ENCODE measurements around the gene PLEKHA7. TPM values are rescaled to one million over a fixed set of nuclear protein-coding genes. Genes with fewer than 3 reads are reported as not detected.

PLEKHA7 gene
- total RNA-seq, 1 experiment from 2014 or later = 13.0 TPM

- CTCF ChIA-PET = interaction anchor here (0.6 kb wide), 1 partner anchor 72 kb away, joined by 4 read pairs; no protein-coding TSS in a partner anchor
- Mint-ChIP-seq H3K4me1 (no peaks in the 10 kb centered on the region), H3K27ac (no peak overlapping the region), H3K36me3 (no peaks in the 10 kb centered on the region), H3K4me3 (no peak overlapping the region), H3K9me3 (peaks cover 3% of the 10 kb centered on the region; the same call in 1 of the 2 replicates), H3K27me3 (ENCODE audit: low read depth) (no peaks in the 10 kb centered on the region)
- ATAC-seq (no peak), DNase-seq (ENCODE audit: low spot score) (no peak)
- TF ChIP-seq E2F4 (CRISPR knock-in tag; IDR thresholded peaks at IDR 0.05; ENCODE audit: borderline replicate concordance, low read depth) (no peak), ZNF671 (CRISPR knock-in tag; IDR thresholded peaks at IDR 0.05) (no peak), ESRRA (CRISPR knock-in tag; IDR thresholded peaks at IDR 0.05; ENCODE audit: borderline replicate concordance) (no peak), USF1 (CRISPR knock-in tag; IDR thresholded peaks at IDR 0.05) (no peak), CDX4 (CRISPR knock-in tag; IDR thresholded peaks at IDR 0.05; ENCODE audit: borderline replicate concordance) (no peak), ZNF263 (CRISPR knock-in tag; IDR thresholded peaks at IDR 0.05; ENCODE audit: low read depth) (no peak), SMAD3 (CRISPR knock-in tag; IDR thresholded peaks at IDR 0.05; ENCODE audit: borderline replicate concordance) (no peak), TEAD4 (CRISPR knock-in tag; IDR thresholded peaks at IDR 0.05) (no peak), TCF7 (CRISPR knock-in tag; IDR thresholded peaks at IDR 0.05; ENCODE audit: low read depth) (no peak), TP53 (CRISPR knock-in tag; IDR thresholded peaks at IDR 0.05) (no peak), ZBTB43 (CRISPR knock-in tag; IDR thresholded peaks at IDR 0.05) (no peak), RELA (CRISPR knock-in tag; IDR thresholded peaks at IDR 0.05; ENCODE audit: borderline replicate concordance) (no peak), MXD4 (CRISPR knock-in tag; IDR thresholded peaks at IDR 0.05; ENCODE audit: borderline replicate concordance) (no peak), ZBTB21 (CRISPR knock-in tag; IDR thresholded peaks at IDR 0.05; ENCODE audit: borderline replicate concordance) (no peak), PRDM15 (CRISPR knock-in tag; IDR thresholded peaks at IDR 0.05) (no peak), ZNF423 (CRISPR knock-in tag; IDR thresholded peaks at IDR 0.05) (no peak), NFYB (CRISPR knock-in tag; conservative IDR thresholded peaks at IDR 0.05; ENCODE audit: low read depth) (no peak)
- POLR2A ChIA-PET = interaction anchor here (0.7 kb wide), 1 partner anchor 37 kb away, joined by 4 read pairs; no protein-coding TSS in a partner anchor
Measured at GRCh38 chr11:17008099-17008498, 6.1 kb downstream of the PLEKHA7 start.

GRCh38 chr11:17005646-17006045 is 8.6 kb downstream of the PLEKHA7 start:
- Mint-ChIP-seq H3K27me3 (ENCODE audit: low read depth) (no peaks in the 10 kb centered on the region), H3K4me1 (no peaks in the 10 kb centered on the region)

More at GRCh38 chr11:17005646-17006045, 8.6 kb downstream of the PLEKHA7 start:
- Mint-ChIP-seq H3K36me3 (no peaks in the 10 kb centered on the region), H3K4me3 (no peak overlapping the region), H3K9me3 (peaks cover 3% of the 10 kb centered on the region; the same call in 1 of the 2 replicates), H3K27ac (no peak overlapping the region)
- ChIA-PET CTCF (interaction anchor here (1.0 kb wide), 1 partner anchor 57 kb away, joined by 3 read pairs; no protein-coding TSS in a partner anchor), POLR2A (no interaction called here)
- TF ChIP-seq ZNF263 (CRISPR knock-in tag; IDR thresholded peaks at IDR 0.05; ENCODE audit: low read depth) = no peak
- no peak for TF ChIP-seq JUN (CRISPR knock-in tag; IDR thresholded peaks at IDR 0.05)
- no peak for TF ChIP-seq ZNF121 (CRISPR knock-in tag; IDR thresholded peaks at IDR 0.05)
- no peak for TF ChIP-seq ERG (CRISPR knock-in tag; IDR thresholded peaks at IDR 0.05)
- TF ChIP-seq CBFB (CRISPR knock-in tag; IDR thresholded peaks at IDR 0.05; ENCODE audit: low read depth) = no peak
- TF ChIP-seq NFATC4 (CRISPR knock-in tag; IDR thresholded peaks at IDR 0.05) = no peak
- TF ChIP-seq NR2C2 (CRISPR knock-in tag; IDR thresholded peaks at IDR 0.05) = no peak
- no peak for TF ChIP-seq ZNF671 (CRISPR knock-in tag; IDR thresholded peaks at IDR 0.05)
- TF ChIP-seq TEAD4 (CRISPR knock-in tag; IDR thresholded peaks at IDR 0.05) = no peak
- TF ChIP-seq AFF4 (CRISPR knock-in tag; IDR thresholded peaks at IDR 0.05; ENCODE audit: borderline replicate concordance) = no peak
- DNase-seq (ENCODE audit: low spot score) (no peak), ATAC-seq (no peak)

Data from WTC11 (cell line).